AG04449 (cell line): ENCODE data around the gene PHF21A.

ENCODE experiments used
- CTCF ChIA-PET: fragments of 350-600 bp; formaldehyde crosslinking; extraction: SDS; loops from one replicate; lab custom pipeline; 2021; ENCODE audit warnings: antibody characterized with exemption; lab: Yijun Ruan, JAX
- POLR2A ChIA-PET: fragments of 400-600, 350-600 bp; formaldehyde crosslinking; extraction: SDS; loops from one replicate; lab custom pipeline; 2020; ENCODE audit warnings: antibody characterized with exemption, inconsistent platforms; lab: Yijun Ruan, JAX
- DNase-seq: peaks from one replicate; pipeline ENCODE4 v3.0.0-alpha.2; 2010; ENCODE audit warnings: low read depth, low spot score
- H3K4me3 ChIP-seq: 2 replicates; pipeline ENCODE4 v1.5.1; 2011; ENCODE audit warnings: low read depth, mild to moderate bottlenecking, control low read depth, low read length
- TF ChIP-seq, protein P1 (sequence below): IDR thresholded peaks from one replicate; pipeline ENCODE4 v1.5.1; 2011; ENCODE audit warnings: mild to moderate bottlenecking, moderate library complexity, low read length, control low read depth, inconsistent platforms; ENCODE audit not compliant: insufficient read depth; ENCODE audit errors: missing control alignments

Gene PHF21A

DNA sequence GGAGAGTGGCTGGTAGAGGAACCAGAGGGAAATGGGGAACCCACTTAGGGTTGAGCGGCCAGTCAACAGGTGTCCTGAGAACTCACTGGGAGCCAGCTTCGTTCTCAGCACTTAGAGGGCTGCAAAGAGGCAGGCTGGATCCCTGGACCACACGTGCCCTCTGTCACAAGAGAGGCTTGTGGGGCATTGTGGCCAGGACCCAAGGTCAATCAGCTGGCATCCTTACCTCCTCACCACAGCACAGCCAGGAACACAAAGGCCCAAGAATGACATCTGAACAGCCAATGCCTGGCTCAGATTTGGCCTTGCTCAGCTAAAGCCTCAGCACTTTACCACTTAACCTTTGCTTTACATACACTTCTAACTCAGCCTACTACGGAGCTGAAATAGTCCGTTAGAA, 228.4 kb downstream of the PHF21A start:
- no peak overlapping the region for H3K4me3 ChIP-seq
- ChIA-PET POLR2A (no interaction called here), CTCF (interaction anchor here (0.9 kb wide), 1 partner anchor 50 kb away, joined by 3 read pairs; no protein-coding TSS in a partner anchor)
- DNase-seq: no peak
- TF ChIP-seq, protein P1, sequence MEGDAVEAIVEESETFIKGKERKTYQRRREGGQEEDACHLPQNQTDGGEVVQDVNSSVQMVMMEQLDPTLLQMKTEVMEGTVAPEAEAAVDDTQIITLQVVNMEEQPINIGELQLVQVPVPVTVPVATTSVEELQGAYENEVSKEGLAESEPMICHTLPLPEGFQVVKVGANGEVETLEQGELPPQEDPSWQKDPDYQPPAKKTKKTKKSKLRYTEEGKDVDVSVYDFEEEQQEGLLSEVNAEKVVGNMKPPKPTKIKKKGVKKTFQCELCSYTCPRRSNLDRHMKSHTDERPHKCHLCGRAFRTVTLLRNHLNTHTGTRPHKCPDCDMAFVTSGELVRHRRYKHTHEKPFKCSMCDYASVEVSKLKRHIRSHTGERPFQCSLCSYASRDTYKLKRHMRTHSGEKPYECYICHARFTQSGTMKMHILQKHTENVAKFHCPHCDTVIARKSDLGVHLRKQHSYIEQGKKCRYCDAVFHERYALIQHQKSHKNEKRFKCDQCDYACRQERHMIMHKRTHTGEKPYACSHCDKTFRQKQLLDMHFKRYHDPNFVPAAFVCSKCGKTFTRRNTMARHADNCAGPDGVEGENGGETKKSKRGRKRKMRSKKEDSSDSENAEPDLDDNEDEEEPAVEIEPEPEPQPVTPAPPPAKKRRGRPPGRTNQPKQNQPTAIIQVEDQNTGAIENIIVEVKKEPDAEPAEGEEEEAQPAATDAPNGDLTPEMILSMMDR: no peak

- TF ChIP-seq, protein P1: no peak
- CTCF ChIA-PET: interaction anchor here (1.9 to 5.7 kb wide), 2 partner anchors 10 to 18 kb away, joined by 5 to 27 read pairs; no protein-coding TSS in a partner anchor
- no peak overlapping the region for H3K4me3 ChIP-seq
- POLR2A ChIA-PET: no interaction called here
- DNase-seq: no peak
Observed at GRCh38 chr11:45890886-45891550, 230.2 kb downstream of the PHF21A start.

DNA sequence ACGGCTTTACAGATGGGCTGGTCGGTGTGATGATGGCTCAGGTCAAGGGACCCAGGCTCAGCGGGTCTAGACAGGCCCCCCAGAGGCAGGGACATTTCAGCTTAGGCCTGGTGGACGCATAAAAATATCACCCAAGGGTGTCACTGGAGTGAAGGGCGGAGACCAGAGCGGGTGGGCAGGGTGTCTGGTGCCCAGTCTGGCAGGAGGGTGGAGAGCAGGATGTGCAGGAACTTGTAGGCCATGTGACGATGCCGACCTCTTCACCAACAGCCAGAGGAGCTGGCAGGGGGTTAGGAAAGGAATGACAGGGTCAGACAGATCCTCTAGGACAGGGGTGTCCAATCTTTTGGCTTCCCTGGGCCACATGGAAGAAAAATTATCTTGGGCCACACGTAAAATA, 231.3 kb downstream of the PHF21A start:
- TF ChIP-seq, protein P1: no peak
- no peak for DNase-seq
- H3K4me3 ChIP-seq: no peak overlapping the region
- ChIA-PET POLR2A (no interaction called here), CTCF (interaction anchor here (1.8 to 5.7 kb wide), 3 partner anchors 11 to 349 kb away, joined by 4 to 27 read pairs (median 5); no protein-coding TSS in a partner anchor)

DNA sequence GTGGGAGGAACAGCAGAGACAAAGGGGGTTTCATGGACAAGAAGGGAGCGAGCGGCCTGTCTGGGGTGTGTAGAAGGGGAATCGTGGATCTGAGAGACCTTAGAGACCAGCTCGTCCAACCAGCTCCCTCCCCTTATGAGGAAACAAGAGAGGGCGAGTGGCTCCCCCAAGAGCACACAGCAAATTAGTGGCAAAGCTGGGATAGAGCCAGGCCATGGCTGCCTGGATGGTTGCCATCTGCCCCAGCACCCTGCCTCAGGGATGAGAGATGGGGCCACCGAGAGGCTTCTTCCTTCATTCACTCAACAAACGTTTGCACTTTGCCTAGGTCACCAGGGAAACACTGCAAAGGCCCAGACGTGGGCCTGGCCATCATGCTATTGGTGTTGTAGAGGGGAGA, 231.7 kb downstream of the PHF21A start:
- TF ChIP-seq, protein P1: no peak
- no peak overlapping the region for H3K4me3 ChIP-seq
- DNase-seq: no peak
- CTCF ChIA-PET: interaction anchor here (0.7 to 5.7 kb wide), 3 partner anchors 16 to 350 kb away, joined by 3 to 27 read pairs (median 4); no protein-coding TSS in a partner anchor
- POLR2A ChIA-PET: no interaction called here

- ChIA-PET CTCF (interaction anchor here (5.7 kb wide), 1 partner anchor 15 kb away, joined by 27 read pairs; no protein-coding TSS in a partner anchor), POLR2A (no interaction called here)
- no peak overlapping the region for H3K4me3 ChIP-seq
- DNase-seq: no peak
- TF ChIP-seq, protein P1: no peak
Observed at GRCh38 chr11:45887587-45887986, 233.7 kb downstream of the PHF21A start.

GRCh38 chr11:45886816-45887520, 234.3 kb downstream of the PHF21A start:
- ChIA-PET POLR2A (interaction anchor here (1.0 kb wide), 1 partner anchor 27 kb away, joined by 3 read pairs; no protein-coding TSS in a partner anchor), CTCF (interaction anchor here (5.7 kb wide), 1 partner anchor 14 kb away, joined by 27 read pairs; no protein-coding TSS in a partner anchor)
- TF ChIP-seq, protein P1: no peak
- H3K4me3 ChIP-seq: no peak overlapping the region
- no peak for DNase-seq
